Prostate gland (tissue), 2 donors: ENCODE data around the gene LARGE2.

ENCODE experiments used
- POLR2A ChIP-seq: fragments of 450-650 bp; IDR thresholded peaks from one replicate; pipeline ENCODE4 v1.6.1; 2016; ENCODE audit warnings: antibody characterized with exemption, mild to moderate bottlenecking
- POLR2AphosphoS5 ChIP-seq: sonication (generic); formaldehyde crosslinking; IDR thresholded peaks from one replicate; pipeline ENCODE4 v1.6.1; 2017; ENCODE audit warnings: antibody characterized with exemption
- TF ChIP-seq, protein P1 (sequence below), 4 experiments: fragments of 200-600 bp in 2 of 4; fragments of 450-650 bp in 2 of 4; sonication (generic) in 2 of 4; IDR thresholded peaks; 1 replicate in 3 of 4; 2 replicates in 1 of 4; pipeline ENCODE4 v1.5.1; 2016 to 2019; ENCODE audit warnings: antibody characterized with exemption in 4 of 4, mild to moderate bottlenecking in 2 of 4, moderate library complexity in 2 of 4

GRCh38 chr11:45895553-45896259 lies 26.8 kb upstream of the LARGE2 start:
- TF ChIP-seq POLR2A (no peak), POLR2AphosphoS5 (no peak)
- TF ChIP-seq, protein P1, sequence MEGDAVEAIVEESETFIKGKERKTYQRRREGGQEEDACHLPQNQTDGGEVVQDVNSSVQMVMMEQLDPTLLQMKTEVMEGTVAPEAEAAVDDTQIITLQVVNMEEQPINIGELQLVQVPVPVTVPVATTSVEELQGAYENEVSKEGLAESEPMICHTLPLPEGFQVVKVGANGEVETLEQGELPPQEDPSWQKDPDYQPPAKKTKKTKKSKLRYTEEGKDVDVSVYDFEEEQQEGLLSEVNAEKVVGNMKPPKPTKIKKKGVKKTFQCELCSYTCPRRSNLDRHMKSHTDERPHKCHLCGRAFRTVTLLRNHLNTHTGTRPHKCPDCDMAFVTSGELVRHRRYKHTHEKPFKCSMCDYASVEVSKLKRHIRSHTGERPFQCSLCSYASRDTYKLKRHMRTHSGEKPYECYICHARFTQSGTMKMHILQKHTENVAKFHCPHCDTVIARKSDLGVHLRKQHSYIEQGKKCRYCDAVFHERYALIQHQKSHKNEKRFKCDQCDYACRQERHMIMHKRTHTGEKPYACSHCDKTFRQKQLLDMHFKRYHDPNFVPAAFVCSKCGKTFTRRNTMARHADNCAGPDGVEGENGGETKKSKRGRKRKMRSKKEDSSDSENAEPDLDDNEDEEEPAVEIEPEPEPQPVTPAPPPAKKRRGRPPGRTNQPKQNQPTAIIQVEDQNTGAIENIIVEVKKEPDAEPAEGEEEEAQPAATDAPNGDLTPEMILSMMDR (IDR thresholded peaks at IDR 0.05) = no peak
